Panc1 (cell line): Measurements from ENCODE around the gene CACNA1B. TPM values are rescaled to one million over a fixed set of nuclear protein-coding genes. Genes with fewer than 3 reads are reported as not detected.

Experiments used
- ATAC-seq: fragments of 200-7000 bp; cut with Tn5 transposase; 2 replicates; pipeline ENCODE4 v1.9.1; 2020; ENCODE audit warnings: mild to moderate bottlenecking, moderate library complexity
- BruUV-seq: library from RNA; stranded (reverse); fragments of 400-500 nt; replicated peaks from 2 replicates; lab custom pipeline; 2021; lab: Mats Ljungman, UMichigan
- CTCF ChIA-PET: fragments of 300-600 bp; sonication (Branson Sonifier 250); formaldehyde crosslinking; loops from one replicate; lab custom pipeline; 2022; ENCODE audit warnings: antibody characterized with exemption; lab: Charles Lee
- POLR2A ChIA-PET: fragments of 300-600 bp; sonication (Branson Sonifier 250); formaldehyde crosslinking; loops from one replicate; lab custom pipeline; 2022; ENCODE audit warnings: antibody characterized with exemption; lab: Charles Lee
- DNase-seq: peaks from one replicate; pipeline ENCODE4 v3.0.0-alpha.2; 2010; ENCODE audit warnings: low read depth, low spot score
- H3K27ac ChIP-seq: 2 replicates; pipeline ENCODE4 v1.5.1; 2011; ENCODE audit warnings: mild to moderate bottlenecking, low read length, inconsistent platforms
- H3K27me3 ChIP-seq: fragments of 200-500 bp; sonication (Bioruptor generic); 2 replicates; pipeline ENCODE4 v1.6.0; 2014; ENCODE audit warnings: low read length, inconsistent platforms; ENCODE audit not compliant: control insufficient read depth, insufficient read depth
- H3K36me3 ChIP-seq: fragments of 200-500 bp; sonication (Bioruptor generic); 2 replicates; pipeline ENCODE4 v1.5.1; 2014; ENCODE audit warnings: inconsistent platforms, mild to moderate bottlenecking, low read length, moderate library complexity; ENCODE audit not compliant: control insufficient read depth, insufficient read depth
- H3K4me1 ChIP-seq: 2 replicates; pipeline ENCODE4 v1.5.1; 2011; ENCODE audit warnings: inconsistent platforms, mild to moderate bottlenecking, low read length, moderate library complexity; ENCODE audit not compliant: control insufficient read depth, insufficient read depth
- H3K4me3 ChIP-seq, 2 experiments: 2 replicates each; pipeline ENCODE4 v1.5.1; 2011 to 2012; ENCODE audit warnings: low read depth in 2 of 2, low read length in 2 of 2, mild to moderate bottlenecking in 2 of 2, inconsistent platforms in 1 of 2, moderate library complexity in 1 of 2
- H3K9me3 ChIP-seq: fragments of 200-500 bp; sonication (Bioruptor generic); 2 replicates; pipeline ENCODE4 v1.5.1; 2014; ENCODE audit warnings: low read depth, mild to moderate bottlenecking, inconsistent platforms, low read length, moderate library complexity; ENCODE audit not compliant: control insufficient read depth, insufficient read depth
- CTCF ChIP-seq: fragments of 450-650 bp; IDR thresholded peaks from 2 replicates; pipeline ENCODE4 v1.5.1; 2017; ENCODE audit warnings: mild to moderate bottlenecking
- POLR2AphosphoS5 ChIP-seq: IDR thresholded peaks from 2 replicates; pipeline ENCODE4 v1.6.1; 2012; ENCODE audit warnings: mild to moderate bottlenecking, low read depth, low read length, moderate library complexity
- SIN3A ChIP-seq: IDR thresholded peaks from 2 replicates; pipeline ENCODE4 v1.6.1; 2012; ENCODE audit warnings: low read depth, mild to moderate bottlenecking, low read length, moderate library complexity, borderline replicate concordance; ENCODE audit not compliant: insufficient read depth
- TCF7L2 ChIP-seq: IDR thresholded peaks from 2 replicates; pipeline ENCODE4 v1.6.1; 2011; ENCODE audit warnings: mild to moderate bottlenecking, low read depth, low read length, inconsistent platforms
- in situ Hi-C: cut with HindIII; loops from 2 replicates; pipeline ENCODE4 v1.10.0; 2016; ENCODE audit warnings: low sequenced_read_pairs, low pct_unique_long_range_greater_than_20kb
- intact Hi-C: fragments of 100-400 bp; cut with micrococcal nuclease; formaldehyde crosslinking; loops from one replicate; pipeline ENCODE4 v1.10.0; 2022; ENCODE audit not compliant: unreplicated experiment
- total RNA-seq: library from RNA; stranded (reverse); gene quantifications from one replicate; pipeline ENCODE4 v1.2.1, GENCODE V29; 2021; ENCODE audit not compliant: unreplicated experiment
- TF ChIP-seq, protein P1 (sequence below), 2 experiments: IDR thresholded peaks; 2 replicates each; pipeline ENCODE4 v1.6.1; 2011 to 2012; ENCODE audit warnings: low read depth in 2 of 2, control low read depth in 1 of 2, low read length in 1 of 2, mild to moderate bottlenecking in 1 of 2, moderate library complexity in 1 of 2; ENCODE audit not compliant: insufficient read depth in 1 of 2

Gene CACNA1B
- total RNA-seq, 1 experiment from 2014 or later = 0.49 TPM

DNA sequence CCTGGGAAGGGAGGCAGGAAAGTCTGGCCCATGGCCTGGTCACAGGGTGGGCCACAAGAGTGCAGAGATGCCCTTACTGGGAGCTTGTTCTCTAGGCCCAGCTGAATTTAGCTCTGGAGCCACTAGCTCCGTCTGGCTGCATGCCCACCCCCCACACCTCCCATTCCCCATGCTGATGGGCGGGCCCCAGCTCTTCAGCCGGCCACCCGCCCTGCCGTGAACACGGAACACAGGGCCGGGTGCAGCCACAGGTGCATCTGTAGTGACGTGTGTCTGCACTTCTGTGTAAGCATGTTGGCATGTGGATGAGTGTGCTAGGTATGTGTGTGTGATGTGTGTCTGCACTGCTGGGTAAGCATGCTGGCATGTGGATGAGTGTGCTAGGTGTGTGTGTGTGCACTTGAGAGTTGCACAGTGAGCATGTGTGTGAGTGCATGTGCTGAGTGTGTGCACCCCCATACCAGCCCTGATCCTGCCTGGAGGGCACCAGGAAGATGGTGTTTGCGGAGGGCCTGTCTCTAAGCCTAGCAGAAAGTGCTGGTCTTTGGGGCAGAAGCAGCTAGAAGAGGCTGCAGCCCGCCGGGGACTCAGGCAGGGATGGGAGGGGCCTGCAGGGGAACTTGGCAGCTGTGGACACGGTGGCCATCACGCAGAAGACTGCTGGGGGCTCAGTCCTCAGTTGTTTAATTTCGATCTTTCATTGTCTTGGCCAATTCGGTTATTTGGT, 136.4 kb downstream of the CACNA1B start:
- Histone ChIP-seq H3K4me1 (no peaks in the 10 kb centered on the region), H3K27ac (no peak overlapping the region), H3K36me3 (no peaks in the 10 kb centered on the region), H3K27me3 (no peaks in the 10 kb centered on the region), H3K9me3 (no peaks in the 10 kb centered on the region), H3K4me3 (no peak overlapping the region)
- TF ChIP-seq, protein P1, sequence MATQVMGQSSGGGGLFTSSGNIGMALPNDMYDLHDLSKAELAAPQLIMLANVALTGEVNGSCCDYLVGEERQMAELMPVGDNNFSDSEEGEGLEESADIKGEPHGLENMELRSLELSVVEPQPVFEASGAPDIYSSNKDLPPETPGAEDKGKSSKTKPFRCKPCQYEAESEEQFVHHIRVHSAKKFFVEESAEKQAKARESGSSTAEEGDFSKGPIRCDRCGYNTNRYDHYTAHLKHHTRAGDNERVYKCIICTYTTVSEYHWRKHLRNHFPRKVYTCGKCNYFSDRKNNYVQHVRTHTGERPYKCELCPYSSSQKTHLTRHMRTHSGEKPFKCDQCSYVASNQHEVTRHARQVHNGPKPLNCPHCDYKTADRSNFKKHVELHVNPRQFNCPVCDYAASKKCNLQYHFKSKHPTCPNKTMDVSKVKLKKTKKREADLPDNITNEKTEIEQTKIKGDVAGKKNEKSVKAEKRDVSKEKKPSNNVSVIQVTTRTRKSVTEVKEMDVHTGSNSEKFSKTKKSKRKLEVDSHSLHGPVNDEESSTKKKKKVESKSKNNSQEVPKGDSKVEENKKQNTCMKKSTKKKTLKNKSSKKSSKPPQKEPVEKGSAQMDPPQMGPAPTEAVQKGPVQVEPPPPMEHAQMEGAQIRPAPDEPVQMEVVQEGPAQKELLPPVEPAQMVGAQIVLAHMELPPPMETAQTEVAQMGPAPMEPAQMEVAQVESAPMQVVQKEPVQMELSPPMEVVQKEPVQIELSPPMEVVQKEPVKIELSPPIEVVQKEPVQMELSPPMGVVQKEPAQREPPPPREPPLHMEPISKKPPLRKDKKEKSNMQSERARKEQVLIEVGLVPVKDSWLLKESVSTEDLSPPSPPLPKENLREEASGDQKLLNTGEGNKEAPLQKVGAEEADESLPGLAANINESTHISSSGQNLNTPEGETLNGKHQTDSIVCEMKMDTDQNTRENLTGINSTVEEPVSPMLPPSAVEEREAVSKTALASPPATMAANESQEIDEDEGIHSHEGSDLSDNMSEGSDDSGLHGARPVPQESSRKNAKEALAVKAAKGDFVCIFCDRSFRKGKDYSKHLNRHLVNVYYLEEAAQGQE (IDR thresholded peaks at IDR 0.05; ENCODE audit: insufficient read depth in 1 of 2, low read depth in 2 of 2, low read length in 1 of 2) = no peak
- TF ChIP-seq CTCF (no peak), SIN3A (no peak), TCF7L2 (no peak)
- no TSS peak for BruUV-seq
- DNase-seq = no peak
- ChIA-PET CTCF (no interaction called here), POLR2A (no interaction called here)
- no peak for ATAC-seq
- intact Hi-C loops = no loop called here
- in situ Hi-C loops = no loop called here

DNA sequence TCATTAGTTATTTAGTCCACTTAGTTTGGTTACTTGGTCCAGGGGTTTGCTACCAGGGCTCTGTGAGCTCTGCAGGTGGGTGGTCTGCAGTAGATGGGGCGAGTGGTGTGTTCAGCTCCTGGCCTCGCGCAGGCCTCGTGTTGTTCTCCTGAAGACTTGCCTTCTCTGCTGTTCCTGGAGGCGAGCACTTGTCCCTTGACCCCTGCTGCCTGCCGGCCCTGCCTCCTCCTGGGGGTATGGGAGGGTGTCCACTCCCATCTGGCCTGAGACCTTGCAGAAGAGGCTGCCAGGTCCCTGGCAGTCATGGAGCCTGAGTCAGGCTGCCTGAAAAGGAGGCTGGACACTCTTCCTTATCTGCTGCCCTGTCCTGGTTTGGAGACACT, 137.0 kb downstream of the CACNA1B start:
- TF ChIP-seq POLR2AphosphoS5 = no peak
- TF ChIP-seq CTCF = no peak
- TF ChIP-seq, protein P1 (IDR thresholded peaks at IDR 0.05; ENCODE audit: insufficient read depth in 1 of 2, low read depth in 2 of 2, low read length in 1 of 2) = no peak
- H3K36me3 ChIP-seq = no peaks in the 10 kb centered on the region
- no peaks in the 10 kb centered on the region for H3K9me3 ChIP-seq
- no peak for ATAC-seq
- H3K4me1 ChIP-seq = no peaks in the 10 kb centered on the region
- H3K27ac ChIP-seq = no peak overlapping the region
- no peaks in the 10 kb centered on the region for H3K27me3 ChIP-seq
- intact Hi-C loops = no loop called here
- in situ Hi-C loops = no loop called here
- POLR2A ChIA-PET = no interaction called here
- DNase-seq = no peak
- CTCF ChIA-PET = no interaction called here
- no TSS peak for BruUV-seq
- no peak overlapping the region for H3K4me3 ChIP-seq
